ENCODE measurements around the gene GOSR1. TPM values are rescaled to one million over a fixed set of nuclear protein-coding genes. Genes with fewer than 3 reads are reported as not detected.
"Not testable (repeated sequence)": the region's sequence is repeated elsewhere in the genome, so short reads cannot be mapped to it uniquely, and the experiment has no call there.

GOSR1 gene
- total RNA-seq, 5 donors from 2014 or later (not counting 1 experiment from before 2014, with no cell fraction given): 47.7 to 56.3 (median 49.6) TPM

DNA sequence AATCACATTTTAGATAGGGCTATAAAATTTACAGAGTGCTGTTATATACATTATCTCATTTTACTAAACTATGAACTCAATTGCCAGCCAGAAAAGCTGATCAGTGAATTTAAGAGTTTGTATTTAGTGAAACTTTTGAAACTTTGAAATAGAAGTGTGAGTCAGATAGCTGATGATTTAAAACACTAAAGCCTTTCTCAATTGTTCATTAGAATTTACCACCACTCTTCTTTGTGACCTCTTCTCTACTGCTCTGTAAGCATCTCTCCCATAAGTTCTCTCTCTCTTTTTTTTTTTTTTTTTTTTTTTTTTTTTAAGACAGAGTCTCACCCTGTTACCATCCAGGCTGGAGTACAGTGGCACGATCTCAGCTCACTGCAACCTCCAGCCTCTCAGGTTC lies 43.7 kb downstream of the GOSR1 start:
- Histone ChIP-seq H3K36me3 (ENCODE audit: control insufficient read depth in 2 of 2, extremely low read depth in 1 of 2, insufficient read depth in 1 of 2, low read length in 1 of 2) (peaks cover 16 to 40% of the 10 kb centered on the region in 2 donors), H3K9me3 (no peaks in the 10 kb centered on the region), H3K4me1 (ENCODE audit: control insufficient read depth in 1 of 2, extremely low read depth in 1 of 2, insufficient read depth in 2 of 2, low read length in 2 of 2) (no peaks in the 10 kb centered on the region), H3K4me3 (ENCODE audit: control insufficient read depth in 1 of 2, extremely low read depth in 1 of 2, low read length in 1 of 2) (no peak overlapping the region), H3K27ac (ENCODE audit: low read length) (no peak overlapping the region), H3K27me3 (replicated peaks in 1 of 2; ENCODE audit: control insufficient read depth in 2 of 2, extremely low read depth in 1 of 2, insufficient read depth in 2 of 2, low read length in 1 of 2) (no peaks in the 10 kb centered on the region)
- no peak for ATAC-seq (replicated peaks in 1 of 4)
- Mint-ChIP-seq H3K9me3 (no peaks in the 10 kb centered on the region), H3K4me3 (no peak overlapping the region), H3K4me1 (peaks cover 0 to 2% (median 0%) of the 10 kb centered on the region in 3 donors), H3K27ac (no peak overlapping the region), H3K27me3 (no peaks in the 10 kb centered on the region), H3K36me3 (peaks cover 51% of the 10 kb centered on the region)
- no CpG with 5 or more reads among the region's 1 CpG for WGBS (ENCODE audit: insufficient coverage)
- ChIA-PET CTCF (interaction anchor here (0.6 to 1.2 kb wide), 3 partner anchors 10 to 243 kb away, joined by 3 to 5 read pairs (median 5); no protein-coding TSS in a partner anchor), POLR2A (no interaction called here)
- DNase-seq: no peak

DNA sequence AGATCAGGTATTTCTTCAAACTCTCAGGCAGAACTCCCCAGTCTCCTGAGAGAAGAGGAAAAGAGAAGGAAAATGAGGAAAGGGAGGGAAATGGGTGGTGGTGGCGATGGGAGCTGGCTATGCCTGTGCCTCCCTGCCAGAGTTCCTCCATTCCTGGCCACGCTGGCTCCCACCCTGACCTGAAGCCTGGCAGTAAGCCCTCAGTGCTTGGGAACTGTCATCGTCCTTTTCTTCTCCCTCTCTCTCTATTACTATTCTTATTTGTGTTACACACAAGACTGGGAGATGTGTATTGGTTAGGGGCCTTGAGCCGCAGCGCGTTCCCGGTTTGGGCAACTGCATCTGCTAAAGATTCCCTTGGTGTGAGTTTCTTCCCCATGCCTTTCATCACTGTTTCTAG lies 44.6 kb downstream of the GOSR1 start:
- 100% methylated on average over 1 of the region's 7 CpGs for WGBS (ENCODE audit: insufficient coverage)
- H3K4me3 Mint-ChIP-seq: no peak overlapping the region
- H3K9me3 Mint-ChIP-seq: no peaks in the 10 kb centered on the region
- H3K36me3 Mint-ChIP-seq: peaks cover 51% of the 10 kb centered on the region
- no peak overlapping the region for H3K27ac ChIP-seq (ENCODE audit: low read length)
- H3K9me3 ChIP-seq: no peaks in the 10 kb centered on the region
- no peaks in the 10 kb centered on the region for H3K27me3 Mint-ChIP-seq
- POLR2A ChIA-PET: interaction anchor here in 1 of 2 donors (0.6 kb wide), 1 partner anchor 638 kb away, joined by 8 read pairs; no protein-coding TSS in a partner anchor
- DNase-seq (no peak), ATAC-seq (replicated peaks in 1 of 4) (no peak)
- peaks cover 0 to 2% (median 0%) of the 10 kb centered on the region in 3 donors for H3K4me1 Mint-ChIP-seq
- H3K27me3 ChIP-seq (replicated peaks in 1 of 2; ENCODE audit: control insufficient read depth in 2 of 2, extremely low read depth in 1 of 2, insufficient read depth in 2 of 2, low read length in 1 of 2): no peaks in the 10 kb centered on the region
- no peak overlapping the region for H3K4me3 ChIP-seq (ENCODE audit: control insufficient read depth in 1 of 2, extremely low read depth in 1 of 2, low read length in 1 of 2)
- H3K36me3 ChIP-seq (ENCODE audit: control insufficient read depth in 2 of 2, extremely low read depth in 1 of 2, insufficient read depth in 1 of 2, low read length in 1 of 2): peaks cover 18 to 38% of the 10 kb centered on the region in 2 donors
- H3K27ac Mint-ChIP-seq: no peak overlapping the region
- no peaks in the 10 kb centered on the region for H3K4me1 ChIP-seq (ENCODE audit: control insufficient read depth in 1 of 2, extremely low read depth in 1 of 2, insufficient read depth in 2 of 2, low read length in 2 of 2)
- CTCF ChIA-PET: no interaction called here

DNA sequence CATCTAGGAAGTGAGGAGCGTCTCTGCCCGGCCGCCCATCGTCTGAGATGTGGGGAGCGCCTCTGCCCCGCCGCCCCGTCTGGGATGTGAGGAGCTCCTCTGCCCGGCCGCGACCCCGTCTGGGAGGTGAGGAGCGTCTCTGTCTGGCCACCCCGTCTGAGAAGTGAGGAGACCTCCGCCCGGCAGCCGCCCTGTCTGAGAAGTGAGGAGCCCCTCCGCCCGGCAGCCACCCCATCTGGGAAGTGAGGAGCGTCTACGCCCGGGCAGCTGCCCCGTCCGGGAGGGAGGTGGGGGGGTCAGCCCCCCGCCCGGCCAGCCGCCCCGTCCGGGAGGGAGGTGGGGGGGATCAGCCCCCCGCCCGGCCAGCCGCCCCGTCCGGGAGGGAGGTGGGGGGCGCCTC lies 46.0 kb downstream of the GOSR1 start:
- DNase-seq; H3K9me3 ChIP-seq; H3K27me3 ChIP-seq (replicated peaks in 1 of 2; ENCODE audit: control insufficient read depth in 2 of 2, extremely low read depth in 1 of 2, insufficient read depth in 2 of 2, low read length in 1 of 2); ATAC-seq (replicated peaks in 1 of 4); H3K27ac Mint-ChIP-seq; POLR2A ChIA-PET; H3K27me3 Mint-ChIP-seq; H3K27ac ChIP-seq (ENCODE audit: low read length); H3K9me3 Mint-ChIP-seq; H3K4me1 Mint-ChIP-seq; H3K4me3 Mint-ChIP-seq; CTCF ChIA-PET; H3K4me3 ChIP-seq (ENCODE audit: control insufficient read depth in 1 of 2, extremely low read depth in 1 of 2, low read length in 1 of 2); H3K4me1 ChIP-seq (ENCODE audit: control insufficient read depth in 1 of 2, extremely low read depth in 1 of 2, insufficient read depth in 2 of 2, low read length in 2 of 2): not testable (repeated sequence)
- WGBS (ENCODE audit: insufficient coverage): 98% methylated on average over 10 of the region's 35 CpGs
- H3K36me3 Mint-ChIP-seq: peaks cover 46% of the 10 kb centered on the region
- peaks cover 18 to 33% of the 10 kb centered on the region in 2 donors for H3K36me3 ChIP-seq (ENCODE audit: control insufficient read depth in 2 of 2, extremely low read depth in 1 of 2, insufficient read depth in 1 of 2, low read length in 1 of 2)

DNA sequence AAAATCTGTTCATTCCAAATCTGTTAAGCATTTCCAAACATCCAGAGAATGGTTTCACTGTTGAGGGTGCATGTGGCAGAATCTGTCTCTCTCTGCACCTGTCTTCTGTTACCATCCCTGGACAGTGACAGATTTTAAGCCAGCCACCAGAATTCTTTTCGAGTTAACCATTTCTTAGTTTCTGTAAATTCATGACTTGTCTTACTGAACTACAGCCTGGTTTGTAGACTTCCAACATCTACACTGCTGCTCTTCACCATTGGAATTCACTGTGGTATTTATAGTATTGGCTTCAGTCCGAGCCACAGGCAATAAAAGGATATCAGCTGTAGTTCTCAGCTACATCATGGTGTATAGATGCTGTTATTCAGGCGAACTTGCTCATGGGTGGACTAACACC lies 47.6 kb downstream of the GOSR1 start:
- ATAC-seq (replicated peaks in 1 of 4) (no peak), DNase-seq (no peak)
- H3K36me3 ChIP-seq (ENCODE audit: control insufficient read depth in 2 of 2, extremely low read depth in 1 of 2, insufficient read depth in 1 of 2, low read length in 1 of 2): peaks cover 15 to 30% of the 10 kb centered on the region in 2 donors
- H3K9me3 Mint-ChIP-seq: no peaks in the 10 kb centered on the region
- ChIA-PET CTCF (no interaction called here), POLR2A (no interaction called here)
- H3K4me3 Mint-ChIP-seq: no peak overlapping the region
- peaks cover 45% of the 10 kb centered on the region for H3K36me3 Mint-ChIP-seq
- no peaks in the 10 kb centered on the region for H3K4me1 ChIP-seq (ENCODE audit: control insufficient read depth in 1 of 2, extremely low read depth in 1 of 2, insufficient read depth in 2 of 2, low read length in 2 of 2)
- no peak overlapping the region for H3K27ac ChIP-seq (ENCODE audit: low read length)
- H3K9me3 ChIP-seq: no peaks in the 10 kb centered on the region
- no peaks in the 10 kb centered on the region for H3K27me3 Mint-ChIP-seq
- H3K27me3 ChIP-seq (replicated peaks in 1 of 2; ENCODE audit: control insufficient read depth in 2 of 2, extremely low read depth in 1 of 2, insufficient read depth in 2 of 2, low read length in 1 of 2): no peaks in the 10 kb centered on the region
- no peak overlapping the region for H3K27ac Mint-ChIP-seq
- peaks cover 0 to under 1% (median 0%) of the 10 kb centered on the region in 3 donors for H3K4me1 Mint-ChIP-seq
- WGBS (ENCODE audit: insufficient coverage): no CpG with 5 or more reads among the region's 3 CpGs
- no peak overlapping the region for H3K4me3 ChIP-seq (ENCODE audit: control insufficient read depth in 1 of 2, extremely low read depth in 1 of 2, low read length in 1 of 2)

DNA sequence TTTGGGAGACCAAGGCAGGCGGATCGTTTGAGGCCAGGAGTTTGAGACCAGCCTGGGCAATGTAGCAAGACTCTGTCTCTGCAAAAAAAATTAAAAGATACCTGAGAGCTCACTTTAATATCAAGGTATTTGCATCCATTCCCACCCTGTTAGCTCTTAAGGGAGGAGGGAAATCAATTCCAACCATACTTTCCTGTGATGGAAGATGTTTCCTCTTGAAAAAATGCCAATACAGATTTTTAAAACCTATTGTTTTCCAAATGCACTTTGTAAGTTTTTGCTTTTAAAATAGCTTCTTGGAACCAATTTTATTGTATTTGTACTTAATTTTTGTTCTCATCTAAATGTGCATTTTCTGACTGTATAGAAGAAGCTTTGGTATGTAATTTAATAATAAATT lies 49.2 kb downstream of the GOSR1 start:
- DNase-seq: no peak
- no peak overlapping the region for H3K27ac Mint-ChIP-seq
- H3K36me3 Mint-ChIP-seq: peaks cover 36% of the 10 kb centered on the region
- H3K4me3 Mint-ChIP-seq: no peak overlapping the region
- ChIA-PET CTCF (interaction anchor here in 1 of 2 donors (0.6 kb wide), 1 partner anchor 257 kb away, joined by 6 read pairs; no protein-coding TSS in a partner anchor), POLR2A (interaction anchor here in 1 of 2 donors (0.5 kb wide), 1 partner anchor 381 kb away, joined by 4 read pairs; no protein-coding TSS in a partner anchor)
- no peaks in the 10 kb centered on the region for H3K27me3 Mint-ChIP-seq
- Histone ChIP-seq H3K9me3 (no peaks in the 10 kb centered on the region), H3K36me3 (ENCODE audit: control insufficient read depth in 2 of 2, extremely low read depth in 1 of 2, insufficient read depth in 1 of 2, low read length in 1 of 2) (peaks cover 11 to 18% of the 10 kb centered on the region in 2 donors), H3K27ac (ENCODE audit: low read length) (no peak overlapping the region), H3K4me1 (ENCODE audit: control insufficient read depth in 1 of 2, extremely low read depth in 1 of 2, insufficient read depth in 2 of 2, low read length in 2 of 2) (no peaks in the 10 kb centered on the region), H3K4me3 (ENCODE audit: control insufficient read depth in 1 of 2, extremely low read depth in 1 of 2, low read length in 1 of 2) (no peak overlapping the region), H3K27me3 (replicated peaks in 1 of 2; ENCODE audit: control insufficient read depth in 2 of 2, extremely low read depth in 1 of 2, insufficient read depth in 2 of 2, low read length in 1 of 2) (no peaks in the 10 kb centered on the region)
- 100% methylated on average over 2 of the region's 2 CpGs for WGBS (ENCODE audit: insufficient coverage)
- no peaks in the 10 kb centered on the region for H3K9me3 Mint-ChIP-seq
- no peaks in the 10 kb centered on the region for H3K4me1 Mint-ChIP-seq
- no peak for ATAC-seq (replicated peaks in 1 of 4)

DNA sequence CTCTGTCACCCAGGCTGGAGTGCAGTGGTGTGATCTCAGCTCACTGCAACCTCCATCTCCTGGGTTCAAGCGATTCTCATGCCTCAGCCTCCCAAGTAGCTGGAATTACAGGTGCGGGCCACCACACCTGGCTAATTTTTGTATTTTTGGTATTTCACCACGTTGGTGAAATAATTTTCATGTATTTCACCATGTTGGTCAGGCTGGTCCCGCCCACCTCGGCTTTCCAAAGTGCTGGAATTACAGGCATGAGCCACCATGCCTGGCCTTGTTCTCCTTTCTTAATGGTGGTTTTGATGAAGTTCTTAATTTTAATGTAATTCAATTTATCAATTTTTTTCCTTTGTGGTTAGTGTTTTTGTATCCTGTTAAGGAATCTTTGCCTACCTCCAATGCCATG lies 51.5 kb downstream of the GOSR1 start:
- H3K27ac ChIP-seq (ENCODE audit: low read length); H3K4me3 ChIP-seq (ENCODE audit: control insufficient read depth in 1 of 2, extremely low read depth in 1 of 2, low read length in 1 of 2); H3K36me3 ChIP-seq (ENCODE audit: control insufficient read depth in 2 of 2, extremely low read depth in 1 of 2, insufficient read depth in 1 of 2, low read length in 1 of 2); H3K9me3 Mint-ChIP-seq; H3K9me3 ChIP-seq; CTCF ChIA-PET; H3K27me3 Mint-ChIP-seq; H3K4me3 Mint-ChIP-seq; DNase-seq; H3K27me3 ChIP-seq (replicated peaks in 1 of 2; ENCODE audit: control insufficient read depth in 2 of 2, extremely low read depth in 1 of 2, insufficient read depth in 2 of 2, low read length in 1 of 2); H3K27ac Mint-ChIP-seq; H3K4me1 ChIP-seq (ENCODE audit: control insufficient read depth in 1 of 2, extremely low read depth in 1 of 2, insufficient read depth in 2 of 2, low read length in 2 of 2); H3K4me1 Mint-ChIP-seq; POLR2A ChIA-PET; ATAC-seq (replicated peaks in 1 of 4): not testable (repeated sequence)
- 80% methylated on average over 1 of the region's 5 CpGs for WGBS (ENCODE audit: insufficient coverage)
- H3K36me3 Mint-ChIP-seq: peaks cover 22% of the 10 kb centered on the region
